ENCODE data around the gene BAD.

DNA sequence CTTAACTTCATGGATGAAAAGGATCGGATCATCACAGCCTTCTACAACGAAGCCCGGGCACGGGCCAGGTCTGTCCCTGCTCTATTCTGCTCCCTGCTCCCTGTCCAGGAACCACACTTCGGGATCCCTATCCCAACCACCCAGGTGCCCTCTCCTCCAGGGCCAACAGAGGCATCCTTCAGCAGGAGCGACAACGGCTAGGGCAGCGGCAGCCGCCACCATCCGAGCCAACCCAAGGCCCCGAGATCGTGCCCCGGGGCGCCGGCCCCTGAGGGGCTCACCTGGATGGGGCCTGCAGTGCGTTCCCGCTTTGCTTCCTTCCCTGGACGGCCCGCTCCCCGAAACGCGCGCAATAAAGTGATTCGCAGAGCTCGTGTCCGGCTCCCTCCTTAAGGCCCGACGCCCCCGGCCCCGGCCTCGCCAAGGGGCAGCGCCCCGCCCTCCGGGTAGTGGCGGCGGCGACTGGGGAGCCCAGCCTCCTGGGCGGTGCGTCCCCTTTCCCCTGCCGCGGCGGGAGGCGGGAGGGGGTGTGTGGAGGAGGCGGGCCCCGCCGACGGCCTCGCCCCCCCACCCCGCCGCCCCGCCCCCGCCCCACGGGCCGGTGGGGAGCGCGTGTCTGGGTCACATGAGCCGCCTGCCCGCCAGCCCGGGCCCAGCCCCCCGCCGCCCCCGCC, 50.4 kb downstream of the BAD start, which contains the start of gene VEGFB:
- no peak for TF ChIP-seq POLR2AphosphoS5 (IDR thresholded peaks at IDR 0.05)
- TF ChIP-seq POLR2A (IDR thresholded peaks at IDR 0.05) = no peak
- TF ChIP-seq, protein P1, sequence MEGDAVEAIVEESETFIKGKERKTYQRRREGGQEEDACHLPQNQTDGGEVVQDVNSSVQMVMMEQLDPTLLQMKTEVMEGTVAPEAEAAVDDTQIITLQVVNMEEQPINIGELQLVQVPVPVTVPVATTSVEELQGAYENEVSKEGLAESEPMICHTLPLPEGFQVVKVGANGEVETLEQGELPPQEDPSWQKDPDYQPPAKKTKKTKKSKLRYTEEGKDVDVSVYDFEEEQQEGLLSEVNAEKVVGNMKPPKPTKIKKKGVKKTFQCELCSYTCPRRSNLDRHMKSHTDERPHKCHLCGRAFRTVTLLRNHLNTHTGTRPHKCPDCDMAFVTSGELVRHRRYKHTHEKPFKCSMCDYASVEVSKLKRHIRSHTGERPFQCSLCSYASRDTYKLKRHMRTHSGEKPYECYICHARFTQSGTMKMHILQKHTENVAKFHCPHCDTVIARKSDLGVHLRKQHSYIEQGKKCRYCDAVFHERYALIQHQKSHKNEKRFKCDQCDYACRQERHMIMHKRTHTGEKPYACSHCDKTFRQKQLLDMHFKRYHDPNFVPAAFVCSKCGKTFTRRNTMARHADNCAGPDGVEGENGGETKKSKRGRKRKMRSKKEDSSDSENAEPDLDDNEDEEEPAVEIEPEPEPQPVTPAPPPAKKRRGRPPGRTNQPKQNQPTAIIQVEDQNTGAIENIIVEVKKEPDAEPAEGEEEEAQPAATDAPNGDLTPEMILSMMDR (IDR thresholded peaks at IDR 0.05) = no peak
- no peak for TF ChIP-seq EP300 (IDR thresholded peaks at IDR 0.05)

Data from suprapubic skin (tissue), 4 donors.